ENCODE data around the gene RAP1A.

Gene RAP1A

DNA sequence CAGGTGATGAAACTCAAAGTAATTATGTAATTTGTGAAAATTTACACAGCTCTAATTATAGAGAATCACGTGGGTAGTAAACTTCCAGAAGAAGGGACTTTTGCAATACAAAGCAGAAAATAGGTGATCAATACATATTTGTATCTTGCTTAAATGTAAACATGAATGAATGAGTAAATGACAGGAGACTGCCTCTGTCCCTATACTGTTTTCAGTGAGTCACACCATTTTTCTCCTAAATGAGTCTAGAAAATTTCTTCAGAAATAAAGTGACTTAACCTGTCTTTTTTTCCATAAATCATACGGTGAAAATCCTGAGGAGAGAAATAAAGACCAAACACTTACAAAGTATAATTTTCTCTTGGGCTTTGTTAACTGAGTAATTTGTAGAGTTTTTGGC, 11.9 kb downstream of the RAP1A start:
- TF ChIP-seq GATA3 (IDR thresholded peaks at IDR 0.05; ENCODE audit: low read depth, low read length) (no peak), GATA2 (IDR thresholded peaks at IDR 0.05; ENCODE audit: low read depth, low read length) (no peak)

DNA sequence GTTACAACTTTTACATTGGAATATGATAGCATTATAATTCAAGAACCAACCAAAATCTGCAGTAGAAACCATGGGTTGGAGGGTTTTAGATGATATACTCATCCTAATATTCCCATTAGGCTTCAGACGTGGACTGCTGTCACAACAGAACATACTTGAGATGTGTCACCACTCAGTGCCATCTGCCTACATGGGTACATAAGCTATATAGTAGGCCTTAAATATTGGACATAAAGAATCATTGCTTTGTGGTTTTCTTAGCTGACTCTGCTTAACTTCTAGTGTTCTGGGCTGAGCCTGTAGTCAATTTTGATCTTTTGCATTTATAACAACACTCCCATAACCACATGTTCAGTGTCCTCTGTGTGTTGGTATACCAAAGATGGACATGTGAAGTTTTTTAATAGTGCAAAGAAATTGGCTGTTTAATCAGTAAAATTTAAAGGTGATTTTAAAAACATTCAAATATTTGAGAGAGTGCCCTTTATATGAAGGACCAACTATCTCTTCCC, 14.2 kb downstream of the RAP1A start:
- TF ChIP-seq GATA3 (IDR thresholded peaks at IDR 0.05; ENCODE audit: low read depth, low read length) (no peak), GATA2 (IDR thresholded peaks at IDR 0.05; ENCODE audit: low read depth, low read length) (no peak)

GRCh38 chr1:111635324-111636009, 15.9 kb downstream of the RAP1A start:
- TF ChIP-seq GATA2 (IDR thresholded peaks at IDR 0.05; ENCODE audit: low read depth, low read length) = no peak
- no peak for TF ChIP-seq GATA3 (IDR thresholded peaks at IDR 0.05; ENCODE audit: low read depth, low read length)

DNA sequence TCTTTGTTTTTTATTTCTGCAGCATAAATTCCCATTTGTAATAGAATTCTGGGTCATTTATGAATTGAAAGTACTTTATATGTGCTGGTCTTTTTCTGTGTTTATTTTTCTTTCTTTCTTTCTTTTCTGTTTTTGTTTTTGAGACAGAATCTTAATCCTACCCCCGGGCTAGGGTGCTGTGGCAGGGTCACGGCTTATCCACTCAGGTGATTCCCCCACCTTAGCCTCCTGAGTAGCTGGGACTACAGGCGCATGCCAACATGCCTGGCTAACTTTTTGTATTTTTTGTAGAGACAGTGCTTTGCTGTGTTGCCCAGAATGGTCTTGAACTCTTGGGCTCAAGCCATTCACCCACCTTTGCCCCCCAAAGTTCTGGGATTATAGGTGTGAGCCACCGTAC, 18.7 kb downstream of the RAP1A start:
- TF ChIP-seq GATA3 (IDR thresholded peaks at IDR 0.05; ENCODE audit: low read depth, low read length) = no peak
- no peak for TF ChIP-seq GATA2 (IDR thresholded peaks at IDR 0.05; ENCODE audit: low read depth, low read length)

DNA sequence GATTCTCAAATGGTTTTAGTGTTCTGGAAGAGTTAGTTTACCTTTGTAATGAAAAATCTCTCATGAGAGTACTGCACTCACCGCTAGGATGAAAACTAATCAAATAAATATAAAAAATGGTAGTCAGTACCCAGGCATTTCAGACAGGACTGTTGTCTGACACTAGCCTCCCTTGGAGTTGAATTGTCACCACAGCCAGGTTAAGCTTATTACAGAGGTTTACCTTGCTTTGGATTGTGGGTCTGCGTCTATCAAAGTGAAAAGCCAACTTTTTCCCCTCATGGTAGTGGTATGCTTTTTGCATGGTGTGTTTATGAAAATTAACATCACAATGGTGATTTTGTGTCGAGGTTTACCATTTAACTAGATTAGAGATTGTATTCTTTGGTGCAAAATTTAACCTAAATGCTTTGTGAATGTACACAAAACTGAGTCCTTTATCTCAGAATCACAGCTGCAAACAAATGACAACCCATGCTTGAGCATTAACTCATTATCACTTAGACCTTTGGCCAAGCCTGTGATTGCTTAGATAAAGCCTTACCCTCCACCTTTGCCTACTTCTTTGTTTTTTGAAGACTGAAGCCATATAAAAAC, 20.1 kb downstream of the RAP1A start:
- no peak for TF ChIP-seq GATA2 (IDR thresholded peaks at IDR 0.05; ENCODE audit: low read depth, low read length)
- TF ChIP-seq GATA3 (IDR thresholded peaks at IDR 0.05; ENCODE audit: low read depth, low read length) = no peak

DNA sequence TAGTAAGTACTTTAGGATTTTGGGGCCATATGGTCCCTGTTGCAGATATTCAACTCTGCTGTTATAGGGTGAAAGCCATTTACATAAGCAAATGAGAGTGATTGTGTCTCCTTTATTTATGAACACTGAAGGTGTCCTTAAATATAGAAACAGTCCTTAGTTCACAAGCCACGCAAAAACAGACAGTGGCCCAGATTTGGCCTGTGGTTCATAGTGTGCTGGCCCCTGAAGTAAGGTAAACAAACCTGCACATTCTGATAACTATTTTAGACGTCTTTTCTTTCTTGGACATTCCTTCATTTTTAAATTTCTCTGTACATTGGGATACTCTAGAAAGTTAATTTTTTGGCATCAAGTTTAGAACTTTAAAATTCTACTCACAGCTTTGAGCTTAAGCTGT, 23.5 kb downstream of the RAP1A start:
- TF ChIP-seq GATA3 (IDR thresholded peaks at IDR 0.05; ENCODE audit: low read depth, low read length) (no peak), GATA2 (IDR thresholded peaks at IDR 0.05; ENCODE audit: low read depth, low read length) (no peak)

DNA sequence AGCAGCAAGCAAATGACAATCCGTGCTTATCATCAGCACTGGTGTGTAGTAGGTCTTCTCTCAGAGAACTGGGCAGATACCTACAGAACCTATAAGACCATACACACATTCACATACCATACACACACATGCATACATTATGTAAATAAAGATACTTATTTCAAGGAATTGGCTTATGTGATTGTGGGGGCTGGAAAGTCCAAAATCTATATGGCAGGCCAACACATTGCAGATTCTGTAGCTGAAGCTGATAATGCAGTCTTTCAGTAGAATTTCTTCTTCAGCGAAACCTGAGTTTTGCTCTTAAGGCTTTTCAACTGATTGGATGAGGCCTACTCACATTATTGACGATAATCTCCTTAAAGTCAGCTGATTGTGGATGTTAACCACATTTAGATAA, 24.1 kb downstream of the RAP1A start:
- no peak for TF ChIP-seq GATA2 (IDR thresholded peaks at IDR 0.05; ENCODE audit: low read depth, low read length)
- no peak for TF ChIP-seq GATA3 (IDR thresholded peaks at IDR 0.05; ENCODE audit: low read depth, low read length)

- TF ChIP-seq GATA2 (IDR thresholded peaks at IDR 0.05; ENCODE audit: low read depth, low read length) (no peak), GATA3 (IDR thresholded peaks at IDR 0.05; ENCODE audit: low read depth, low read length) (no peak)
Observed at GRCh38 chr1:111644506-111644905, 24.9 kb downstream of the RAP1A start.

DNA sequence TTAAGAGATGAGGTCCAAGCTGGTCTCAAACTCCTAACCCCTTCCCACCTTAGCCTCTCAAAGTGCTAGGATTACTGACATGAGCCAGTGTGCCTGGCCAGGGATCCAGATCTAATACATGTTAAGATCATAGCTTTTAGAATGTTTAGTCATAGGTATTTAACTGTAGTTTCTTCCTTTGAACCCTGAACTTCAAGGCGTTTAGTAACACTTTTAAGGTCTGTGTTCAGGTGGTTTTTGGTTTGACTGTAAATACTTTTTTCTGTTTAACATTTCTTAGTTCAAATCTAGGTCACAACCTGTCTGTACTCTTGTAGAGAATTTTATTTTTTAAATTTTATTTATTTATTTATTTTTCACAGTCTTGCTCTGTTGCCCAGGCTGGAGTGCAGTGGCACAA, 28.1 kb downstream of the RAP1A start:
- TF ChIP-seq GATA3 (IDR thresholded peaks at IDR 0.05; ENCODE audit: low read depth, low read length) (no peak), GATA2 (IDR thresholded peaks at IDR 0.05; ENCODE audit: low read depth, low read length) (no peak)

GRCh38 chr1:111648806-111649205, 29.2 kb downstream of the RAP1A start:
- TF ChIP-seq GATA3 (IDR thresholded peaks at IDR 0.05; ENCODE audit: low read depth, low read length) = no peak

DNA sequence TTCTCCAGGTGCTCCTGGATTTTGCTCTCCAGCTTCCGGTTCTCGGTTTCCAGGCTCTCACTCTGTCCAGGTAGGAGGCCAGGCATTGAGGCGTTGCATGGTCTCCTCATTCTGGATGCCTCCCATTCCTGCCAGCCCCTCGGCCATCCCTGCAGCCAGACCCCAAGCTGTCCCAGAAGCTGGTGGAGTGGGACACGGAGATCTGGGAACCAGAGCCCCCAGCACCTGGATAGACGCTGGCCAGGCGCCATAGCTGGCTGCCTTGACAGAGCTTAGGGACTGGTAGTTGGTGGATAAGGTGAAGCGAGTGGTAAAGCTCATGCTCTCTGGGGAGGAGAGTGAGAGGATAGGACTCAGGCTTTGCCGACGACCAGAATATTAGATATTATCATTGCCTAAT, 29.6 kb downstream of the RAP1A start:
- TF ChIP-seq GATA3 (IDR thresholded peaks at IDR 0.05; ENCODE audit: low read depth, low read length) (no peak), GATA2 (IDR thresholded peaks at IDR 0.05; ENCODE audit: low read depth, low read length) (no peak)

DNA sequence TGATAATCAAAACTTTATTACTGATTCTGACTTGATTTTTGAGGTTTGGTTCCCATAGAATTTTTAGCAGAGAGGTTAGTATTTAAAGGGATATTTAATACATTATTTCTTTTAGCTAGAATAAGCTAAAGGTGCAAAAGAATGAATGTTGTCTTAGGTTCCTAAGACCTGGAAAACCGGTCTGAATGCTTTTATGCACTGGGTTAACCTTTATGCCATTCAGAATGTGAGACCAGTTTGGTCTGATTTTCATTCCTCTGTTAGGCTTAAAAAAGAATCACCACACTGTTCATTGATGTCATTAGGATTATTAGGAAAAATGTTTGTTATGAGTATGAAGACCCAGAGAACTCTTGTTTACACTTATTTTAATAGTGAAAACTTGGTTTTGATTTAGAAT, 30.1 kb downstream of the RAP1A start:
- no peak for TF ChIP-seq GATA3 (IDR thresholded peaks at IDR 0.05; ENCODE audit: low read depth, low read length)
- TF ChIP-seq GATA2 (IDR thresholded peaks at IDR 0.05; ENCODE audit: low read depth, low read length) = no peak

DNA sequence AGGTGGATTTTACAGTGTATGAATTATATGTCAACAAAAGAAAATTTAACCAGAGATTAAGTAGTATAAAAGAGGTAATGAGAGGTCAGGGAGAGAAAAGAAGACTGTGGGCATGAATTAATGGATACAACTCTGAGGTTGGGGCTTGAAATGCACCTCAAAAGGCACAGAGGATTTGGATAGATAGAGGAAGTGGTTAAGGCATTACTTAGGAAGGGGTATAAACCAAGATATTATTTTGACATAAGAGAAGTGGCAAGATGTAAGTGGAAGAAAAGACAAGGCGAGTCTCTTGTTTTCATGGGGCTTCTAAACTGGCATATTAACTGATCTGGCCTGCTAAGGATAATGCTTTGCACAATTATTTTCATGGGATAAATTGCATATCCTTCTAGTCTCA, 34.1 kb downstream of the RAP1A start:
- TF ChIP-seq GATA2 (IDR thresholded peaks at IDR 0.05; ENCODE audit: low read depth, low read length) = no peak
- TF ChIP-seq GATA3 (IDR thresholded peaks at IDR 0.05; ENCODE audit: low read depth, low read length) = no peak

GRCh38 chr1:111654839-111655238, 35.2 kb downstream of the RAP1A start:
- TF ChIP-seq GATA2 (IDR thresholded peaks at IDR 0.05; ENCODE audit: low read depth, low read length) (no peak), GATA3 (IDR thresholded peaks at IDR 0.05; ENCODE audit: low read depth, low read length) (no peak)
